NCI-H345 treated with DMSO at 0.1 percent for 48 hours (cell line): ENCODE measurements around the gene TIMM17B.

Source experiments
- DNase-seq: peaks from one replicate; lab custom pipeline; 2025; ENCODE audit not compliant: unreplicated experiment; lab: John Stamatoyannopoulos, UW

TIMM17B gene

DNA sequence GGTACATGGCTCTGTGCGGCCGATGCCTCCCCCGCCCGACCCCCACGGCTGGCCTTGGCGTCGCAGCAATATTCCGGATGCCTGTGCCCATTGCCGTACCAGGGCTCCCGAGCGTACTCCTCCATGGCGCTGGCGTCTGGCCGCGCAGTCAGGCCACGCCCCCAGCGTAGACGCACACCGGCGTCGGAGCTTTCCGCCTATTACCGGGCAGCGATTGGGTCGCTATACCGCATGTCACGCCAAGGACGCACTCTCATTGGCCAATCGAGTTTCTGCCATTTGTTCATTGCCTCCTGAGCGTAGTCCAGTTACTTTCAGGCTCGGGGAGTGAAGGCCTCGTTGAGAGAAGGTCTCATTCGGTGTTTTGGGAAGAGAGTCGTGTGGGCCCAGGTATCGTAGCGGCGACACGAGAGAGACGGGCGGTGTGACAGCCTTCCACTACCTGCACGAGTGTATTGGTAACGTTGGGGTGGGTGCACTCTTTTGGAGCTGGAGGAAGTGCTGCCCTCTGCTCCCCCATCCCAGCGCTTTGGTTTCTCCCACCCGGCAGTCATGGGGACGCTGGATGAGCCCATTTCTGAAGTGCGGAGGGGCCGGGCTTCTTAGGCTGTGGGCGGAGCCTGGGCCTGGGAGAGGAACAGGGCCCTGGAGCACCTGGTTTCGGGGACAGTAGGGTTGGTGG, at the start of gene TIMM17B, which contains the start of gene PQBP1:
TSS of gene TIMM17B (minus strand) at position 144 of the 682 bp plus-strand sequence. CDS start at position 125, 19 bp downstream.
TSS of gene PQBP1 (plus strand) at position 306 of the 682 bp plus-strand sequence. CDS start 580 bp downstream, outside the sequence.
- peak; percentile 86 for DNase-seq

DNA sequence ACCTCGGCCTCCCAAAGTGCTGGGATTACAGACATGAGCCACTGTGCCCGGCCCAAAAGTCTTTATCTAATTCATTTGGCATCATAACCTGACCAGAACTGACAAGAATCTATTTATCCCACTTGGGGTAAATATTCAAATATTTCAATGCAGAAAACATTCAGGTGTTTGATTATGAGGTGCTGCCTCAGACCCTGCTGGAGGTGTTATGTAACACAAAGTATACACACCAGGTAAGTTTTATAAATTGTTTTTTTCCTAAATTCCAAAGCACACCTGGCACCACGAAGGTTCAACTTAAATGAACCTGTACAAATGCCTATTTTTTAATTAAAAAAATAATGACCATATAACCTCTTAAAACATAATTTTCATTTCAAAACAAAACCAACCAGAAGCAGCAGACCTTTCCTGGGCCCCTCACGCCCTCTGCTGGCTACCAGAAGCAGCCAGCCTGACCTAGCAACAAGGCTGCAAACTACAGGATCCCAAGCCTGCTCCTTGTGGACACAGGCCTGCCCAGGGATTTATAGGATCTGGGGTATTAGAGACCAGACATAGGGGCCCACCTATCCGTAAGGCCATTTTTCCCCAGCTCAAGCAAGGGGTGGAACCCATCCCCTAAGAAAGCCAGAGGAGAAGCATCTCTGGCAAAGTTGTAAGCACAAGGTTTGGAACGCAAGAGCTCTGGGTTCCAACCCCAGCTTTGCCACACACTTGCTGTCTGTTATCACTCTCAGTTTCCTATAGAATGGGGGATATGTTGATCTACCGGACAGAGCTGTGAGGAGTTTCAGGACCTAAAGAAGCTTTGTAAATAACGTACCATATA, 48.2 kb upstream of the TIMM17B start:
- no peak for DNase-seq

DNA sequence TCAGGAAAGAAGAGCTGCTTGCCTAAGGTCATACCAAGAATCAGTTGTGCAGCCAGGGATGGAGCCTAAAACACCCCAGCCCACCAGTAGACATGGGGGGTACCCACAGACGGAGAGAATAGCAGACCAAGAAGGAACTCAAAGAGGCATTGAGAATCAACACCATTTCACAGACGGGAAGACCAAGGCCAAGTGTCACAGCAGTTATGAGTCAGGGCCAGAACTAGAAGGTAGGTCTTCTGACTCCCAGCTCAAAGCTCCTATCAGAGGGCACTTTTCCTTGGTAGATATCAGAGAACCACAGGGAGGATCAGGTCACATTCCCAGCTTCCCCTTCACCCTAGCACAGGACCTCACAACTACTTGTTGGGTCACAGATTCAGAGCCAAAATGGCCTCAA, 45.3 kb upstream of the TIMM17B start:
- DNase-seq = no peak

DNA sequence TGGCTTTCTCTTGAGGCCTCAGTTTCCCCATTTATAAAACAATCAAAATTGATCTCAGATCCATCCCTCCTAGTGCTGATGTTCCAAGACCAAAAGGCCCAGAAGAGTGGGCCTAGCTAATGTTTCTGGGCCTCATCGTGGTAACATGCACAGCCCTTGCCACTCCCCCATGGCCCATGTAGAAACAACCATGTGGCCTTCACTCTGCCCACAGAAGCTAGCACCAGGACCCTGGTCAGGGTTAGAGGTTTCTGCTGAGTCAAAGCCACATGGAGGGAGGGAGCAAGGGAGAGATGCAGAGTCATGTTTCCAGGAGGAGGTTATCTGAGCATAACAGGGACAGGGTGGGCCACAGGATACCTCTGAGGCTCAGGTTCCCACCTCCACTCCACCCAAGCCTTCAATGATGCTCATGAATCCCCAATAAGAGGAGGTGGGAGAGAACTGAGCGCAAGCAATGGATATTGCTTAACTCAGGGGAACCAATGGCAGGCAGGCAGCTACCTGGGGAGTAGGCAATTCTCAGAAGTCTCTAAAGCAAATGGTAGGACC, 42.9 kb upstream of the TIMM17B start:
- no peak for DNase-seq

DNA sequence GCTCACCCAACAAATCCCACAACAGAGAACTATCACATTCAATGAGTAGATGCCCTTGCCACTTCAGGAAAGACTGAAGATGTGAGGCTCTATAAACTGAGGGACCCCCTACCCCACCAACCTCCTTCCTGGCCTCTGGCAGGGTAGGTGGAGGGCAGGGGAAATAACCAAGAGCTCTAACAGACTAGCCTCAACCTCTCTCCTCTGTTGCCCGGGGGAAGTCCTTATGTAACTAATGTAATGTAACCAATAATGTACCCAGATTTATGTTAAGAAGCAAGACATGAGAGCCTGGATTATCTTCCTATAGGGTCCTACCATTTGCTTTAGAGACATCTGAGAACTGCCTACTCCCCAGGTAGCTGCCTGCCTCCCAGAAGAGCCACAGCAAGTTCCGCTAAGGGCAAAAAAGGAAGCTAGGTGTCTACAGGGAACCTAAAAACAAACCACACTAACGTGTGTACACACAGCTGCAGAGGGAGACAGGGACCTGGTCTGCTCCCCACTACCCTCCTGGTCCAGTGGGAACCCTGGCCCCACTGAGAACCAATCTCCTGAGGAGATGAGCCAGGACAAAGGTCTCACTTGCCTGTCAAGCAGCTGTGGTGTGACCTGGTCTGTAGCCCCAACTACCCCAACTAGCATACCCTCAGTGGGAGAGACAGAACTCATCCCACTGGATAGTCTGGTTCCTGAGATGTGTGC, 42.1 kb upstream of the TIMM17B start:
- no peak for DNase-seq

DNA sequence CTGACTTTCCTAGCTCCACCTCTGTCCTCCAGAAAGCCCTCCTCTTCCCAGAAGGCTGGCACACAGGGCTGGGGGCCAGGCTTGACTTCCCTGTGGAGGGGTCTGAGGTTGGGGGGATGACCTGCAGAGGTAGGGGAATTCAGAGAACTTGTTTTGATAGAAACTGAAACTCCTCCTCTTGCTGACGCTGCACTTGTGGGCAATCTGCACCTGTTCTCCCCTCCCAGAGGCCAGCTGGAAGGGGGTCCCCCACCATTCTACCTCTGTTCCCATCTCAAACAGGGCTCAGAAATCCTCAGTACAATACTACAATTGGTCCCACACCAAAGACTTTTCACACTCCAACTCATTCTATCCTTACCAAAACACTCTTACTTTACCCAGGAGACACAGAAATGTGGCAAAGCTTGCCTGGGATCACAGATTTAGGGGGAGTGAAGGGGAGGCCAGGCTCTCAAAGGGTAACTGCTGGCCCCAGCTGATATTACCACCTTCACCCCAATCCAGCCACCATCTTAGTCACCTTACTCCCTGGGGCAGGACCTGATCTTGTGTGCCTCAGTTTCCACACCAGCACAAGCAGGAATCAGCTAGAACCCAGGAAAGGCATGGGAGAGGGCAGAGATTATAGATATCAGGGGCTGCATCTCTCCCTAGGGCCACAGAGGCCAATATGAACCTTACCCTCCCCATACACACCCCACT, 41.3 kb upstream of the TIMM17B start:
- DNase-seq = no peak

DNA sequence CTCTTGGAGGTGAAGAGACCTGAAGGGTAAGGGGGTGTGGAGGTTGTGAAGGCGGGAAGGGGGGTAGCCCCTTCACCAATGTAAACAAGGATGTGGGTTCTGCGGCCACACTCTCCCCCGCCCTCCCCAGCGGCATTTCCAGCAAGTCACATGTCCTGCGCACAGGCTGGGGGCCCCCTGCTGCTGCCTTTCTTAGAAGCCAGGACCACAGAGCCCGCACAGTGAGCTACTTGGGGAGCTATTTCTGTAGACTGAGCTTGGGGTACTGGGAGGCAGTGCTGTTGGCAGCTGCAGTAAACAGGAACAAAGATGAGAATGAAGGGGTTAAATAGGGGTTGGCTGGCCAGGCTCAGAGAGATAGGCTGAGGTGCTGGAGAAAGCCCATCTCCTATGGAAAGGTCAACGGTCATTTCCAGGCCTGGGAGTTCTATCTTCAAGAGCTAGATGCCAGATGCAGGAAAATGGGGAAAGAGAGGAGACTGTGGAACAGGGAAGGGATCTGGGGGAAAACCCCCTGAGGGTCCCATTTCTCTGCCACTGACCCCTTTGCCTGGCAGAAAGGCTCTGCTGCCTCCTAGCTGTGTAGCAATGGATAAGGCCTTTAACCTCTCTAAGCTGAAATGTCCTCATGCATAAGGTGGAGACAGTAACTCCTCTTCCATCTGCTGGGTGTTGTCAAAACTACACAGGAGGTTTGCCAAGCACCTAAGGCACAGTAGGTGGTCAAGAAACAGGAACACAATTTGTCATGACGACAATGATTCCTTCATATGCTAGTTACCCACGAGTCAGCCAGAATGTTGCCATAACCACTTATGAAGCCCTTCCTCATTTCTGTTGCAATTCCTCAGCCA, 39.7 kb upstream of the TIMM17B start:
- DNase-seq = no peak

DNA sequence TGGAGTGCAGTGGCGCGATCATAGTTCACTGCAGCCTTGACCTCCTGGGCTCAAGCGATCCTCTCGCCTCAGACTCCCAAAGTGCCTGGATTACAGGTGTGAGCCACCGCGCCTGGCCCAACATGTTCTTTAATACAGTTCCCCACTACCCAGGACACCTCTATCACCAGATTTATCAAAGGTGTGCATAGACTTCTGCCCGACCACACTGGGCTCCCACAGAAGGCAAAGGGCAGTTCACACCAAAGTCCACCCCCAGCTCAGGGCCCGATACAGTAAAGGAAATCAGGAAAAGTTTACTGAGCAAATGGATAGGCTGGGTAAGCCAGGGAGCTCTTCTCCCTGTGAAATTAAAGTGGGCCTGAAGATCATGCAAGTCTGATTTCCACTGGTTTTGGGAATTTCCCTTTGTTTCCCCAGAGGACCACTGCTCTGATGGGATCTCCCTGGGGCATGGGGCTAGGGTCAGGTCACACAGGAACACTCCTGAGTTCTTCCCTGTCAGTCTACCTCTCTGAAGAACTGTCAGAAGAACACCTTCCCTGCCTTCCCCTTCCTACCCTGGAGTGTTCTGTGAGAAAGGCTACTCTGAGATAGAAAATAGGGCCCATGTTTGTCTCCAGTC, 39.0 kb upstream of the TIMM17B start:
- no peak for DNase-seq

DNA sequence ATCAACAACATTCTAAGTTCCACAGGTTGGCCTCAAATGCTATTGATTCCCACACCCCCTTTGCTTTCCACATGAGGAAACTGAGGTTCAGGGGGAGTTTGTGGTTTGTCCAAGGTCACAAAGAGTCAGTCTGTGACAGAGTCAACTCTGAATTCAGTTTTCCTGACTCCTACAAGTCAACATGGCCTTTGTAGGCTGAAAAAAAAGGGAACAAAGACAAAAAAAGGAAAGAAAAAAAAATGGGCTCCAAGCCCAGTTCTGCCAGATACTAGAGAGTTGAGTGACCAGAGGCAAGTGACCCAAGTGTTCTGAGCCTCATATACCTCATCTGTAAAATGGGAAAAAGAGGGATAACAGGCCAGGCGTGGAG, 37.7 kb upstream of the TIMM17B start:
- DNase-seq = no peak

DNA sequence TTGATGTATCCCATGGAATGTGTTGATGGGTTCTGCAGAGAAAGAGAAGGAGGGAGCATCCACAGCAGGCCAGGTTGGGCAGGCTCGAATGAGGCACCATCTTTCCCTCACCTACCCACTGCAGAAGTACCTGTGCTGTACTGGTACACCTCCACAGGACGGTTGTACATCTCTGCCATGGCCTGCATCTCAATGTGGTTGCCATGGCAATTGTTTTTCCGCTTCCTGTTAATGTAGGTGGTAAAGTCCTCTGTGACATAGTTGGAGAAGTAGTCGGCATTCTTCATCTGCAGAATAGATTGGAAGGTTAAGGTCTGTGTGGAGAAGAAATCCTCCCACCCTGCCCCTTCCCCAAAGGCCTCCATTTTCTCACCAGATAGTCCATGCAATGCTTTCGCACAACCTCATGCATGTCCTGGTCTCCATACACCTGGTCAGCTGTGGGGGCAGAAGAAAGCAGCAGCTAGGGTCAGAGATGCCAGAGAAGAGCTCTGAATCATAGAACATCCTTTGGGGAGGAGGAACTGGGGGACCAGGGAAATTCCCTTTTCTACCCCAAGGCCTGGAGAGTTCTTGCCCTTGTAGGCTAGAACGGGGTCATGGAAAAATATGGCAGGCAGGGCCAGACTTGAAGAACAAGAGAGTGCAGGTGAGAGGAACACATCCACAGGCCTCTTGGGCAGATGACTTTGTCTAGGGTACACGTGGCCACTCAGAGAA, 37.2 kb upstream of the TIMM17B start:
- DNase-seq = no peak

DNA sequence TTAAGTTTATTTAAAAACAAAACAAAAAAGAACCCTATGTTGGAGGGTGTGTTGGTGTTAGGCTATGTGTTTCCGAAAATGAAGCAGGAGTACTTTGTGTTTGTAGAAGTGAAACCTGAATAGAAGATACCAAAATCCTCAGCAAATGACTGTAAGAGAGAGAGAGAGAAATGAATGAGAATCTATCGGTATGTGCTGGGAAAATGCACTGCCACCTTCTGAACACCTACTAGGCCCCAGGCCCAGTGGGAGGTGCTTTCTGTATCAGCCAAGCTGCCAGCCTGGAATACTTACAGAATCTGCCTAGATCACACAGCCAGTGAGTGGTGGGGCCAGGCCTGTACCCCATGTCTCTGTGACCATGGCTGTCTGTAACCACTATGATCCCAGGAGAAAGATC, 36.2 kb upstream of the TIMM17B start:
- no peak for DNase-seq

DNA sequence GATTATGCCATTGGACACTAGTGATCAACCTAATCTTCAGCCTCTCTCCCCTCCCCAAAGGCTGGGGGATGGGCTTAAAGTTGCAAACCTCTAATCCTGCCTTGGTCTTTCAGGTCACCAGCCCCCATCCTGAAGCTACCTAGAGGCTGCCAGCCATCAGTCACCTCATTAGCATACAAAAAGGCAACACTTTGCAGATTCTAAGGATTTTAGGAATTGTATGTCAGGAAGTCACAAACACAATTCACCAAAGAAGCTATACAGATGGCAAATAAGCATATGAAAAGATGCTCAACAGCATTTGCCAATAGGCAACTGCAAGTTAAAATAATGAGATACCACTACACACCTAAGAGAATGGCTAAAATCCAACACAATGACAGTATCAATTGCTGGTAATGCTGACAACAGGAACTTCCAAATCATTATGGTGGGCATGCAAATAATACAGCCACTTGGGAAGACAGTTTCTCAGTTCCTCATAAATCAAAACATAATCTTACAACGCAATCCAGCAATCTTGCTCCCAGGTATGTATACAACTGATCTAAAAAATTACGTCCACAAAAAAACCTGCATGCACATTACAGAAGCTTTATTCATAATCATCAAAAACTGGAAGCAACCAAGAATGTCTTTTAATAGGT, 30.3 kb upstream of the TIMM17B start:
- DNase-seq = no peak

DNA sequence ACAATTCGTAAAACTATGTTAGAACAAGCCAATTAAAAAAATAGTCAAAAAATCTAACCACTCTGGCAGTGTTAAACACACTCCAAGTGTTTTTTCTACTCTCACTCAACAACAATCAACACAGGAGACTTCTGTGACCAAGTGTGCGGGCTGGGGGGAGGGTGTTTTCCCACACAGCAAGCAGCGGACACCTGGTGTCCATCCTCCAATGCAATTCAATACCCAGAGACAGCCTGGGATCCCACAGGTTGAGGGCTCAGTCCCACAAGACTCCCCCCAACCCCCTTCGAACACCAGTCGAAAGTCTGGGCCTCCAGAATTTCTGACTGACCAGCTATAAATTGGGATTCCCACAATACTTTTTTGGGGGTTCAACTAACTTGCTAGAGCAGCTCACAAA, 29.6 kb upstream of the TIMM17B start:
- DNase-seq = no peak

DNA sequence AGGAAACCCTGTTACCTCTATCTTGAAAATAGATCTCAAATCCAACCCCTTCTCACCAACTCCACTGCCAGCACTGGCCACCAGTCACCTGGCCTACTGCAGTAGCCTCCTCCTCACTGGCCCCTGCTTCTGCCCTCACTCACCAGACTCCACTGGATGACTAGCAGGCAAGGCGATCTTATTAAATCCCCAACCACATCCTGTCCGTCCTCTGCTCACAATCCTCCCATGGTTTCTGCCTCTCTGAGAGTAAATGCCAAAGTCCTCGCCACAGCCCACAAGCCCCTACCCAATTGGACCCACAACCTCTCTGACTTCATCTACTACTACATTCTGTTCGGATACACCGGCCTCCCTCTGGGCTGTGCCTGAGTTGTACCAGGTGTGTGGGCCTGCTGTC, 26.7 kb upstream of the TIMM17B start:
- no peak for DNase-seq

DNA sequence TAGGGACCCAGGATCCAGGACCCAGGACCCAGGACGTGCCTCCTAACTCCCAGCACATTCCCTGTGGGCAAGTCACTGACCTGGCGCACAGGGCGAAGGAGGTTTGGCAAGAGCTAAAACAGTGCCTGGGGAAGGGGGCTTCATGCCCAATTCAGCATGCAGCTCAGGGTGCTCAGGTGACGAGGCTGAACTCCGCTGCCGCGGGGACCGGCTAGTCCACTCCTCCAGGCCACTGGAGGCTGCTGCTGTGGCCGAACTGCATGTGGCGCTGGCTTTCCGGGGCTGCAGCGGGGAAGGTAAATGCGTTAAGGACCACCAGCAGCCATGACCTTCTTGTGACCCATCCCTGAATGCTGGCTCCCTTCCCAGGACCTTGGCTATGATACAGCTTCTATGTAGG, 26.2 kb upstream of the TIMM17B start:
- DNase-seq = no peak

DNA sequence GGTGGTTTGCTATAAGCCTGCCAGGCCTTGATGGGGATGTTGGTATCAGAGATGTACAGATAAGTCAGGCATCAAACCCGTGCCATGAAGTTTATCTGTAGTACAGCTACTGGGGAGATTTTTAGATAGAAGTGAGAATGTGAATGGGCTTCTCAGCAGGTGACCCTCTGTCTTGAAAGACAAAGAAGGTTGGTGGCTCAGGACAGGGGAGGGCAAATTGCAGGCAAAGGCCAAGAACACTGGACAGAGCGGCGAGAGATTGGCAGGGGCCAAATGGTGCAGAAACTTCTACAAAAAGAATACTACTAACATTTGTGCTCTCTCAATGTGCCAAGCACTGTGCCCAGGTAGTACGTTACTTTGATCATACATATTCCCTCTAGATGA, 23.1 kb upstream of the TIMM17B start:
- no peak for DNase-seq

DNA sequence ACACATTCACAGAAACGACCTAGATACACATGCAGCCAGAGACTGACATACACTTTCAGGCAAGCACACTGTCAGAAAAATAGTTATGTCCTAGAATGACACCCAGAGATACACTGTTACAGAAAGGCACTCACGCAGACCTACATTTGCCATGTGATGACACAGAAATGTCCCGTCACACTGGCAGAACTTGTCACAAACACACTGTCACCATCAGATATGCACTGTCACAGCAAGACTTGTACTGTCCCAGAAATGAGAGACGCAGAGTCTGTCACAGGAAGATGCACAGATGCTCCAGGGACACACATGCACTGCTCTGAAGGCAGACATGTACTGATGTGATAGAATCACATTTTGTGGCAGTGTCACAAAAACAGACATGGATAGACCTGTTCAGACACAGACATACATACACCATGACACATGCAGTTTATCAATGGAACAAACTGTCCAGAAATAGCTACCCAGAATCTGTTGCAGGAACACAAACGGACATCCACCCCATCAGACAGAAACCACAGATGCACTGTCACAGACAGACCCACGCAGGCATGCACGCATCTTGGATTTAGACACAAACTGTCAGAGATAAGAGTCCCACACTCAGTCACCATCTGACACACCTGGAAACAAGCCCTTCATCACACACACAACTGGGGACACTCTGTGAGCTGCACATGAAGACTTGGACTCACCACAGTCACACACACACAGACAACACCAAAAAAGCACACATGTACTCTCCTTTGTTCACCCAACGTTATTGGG, 22.6 kb upstream of the TIMM17B start:
- no peak for DNase-seq
